Ishikawa (cell line): ENCODE results near the gene KDM4B.

Source experiments
- CEBPB ChIP-seq: IDR thresholded peaks from 2 replicates; pipeline ENCODE4 v1.6.1; 2012
- CREB1 ChIP-seq: IDR thresholded peaks from 2 replicates; pipeline ENCODE4 v1.6.1; 2012; ENCODE audit warnings: low read depth
- EGR1 ChIP-seq: IDR thresholded peaks from 2 replicates; pipeline ENCODE4 v1.6.1; 2012
- EP300 ChIP-seq: IDR thresholded peaks from 2 replicates; pipeline ENCODE4 v1.6.1; 2012; ENCODE audit warnings: borderline replicate concordance
- FOXM1 ChIP-seq: IDR thresholded peaks from 2 replicates; pipeline ENCODE4 v1.6.1; 2012; ENCODE audit warnings: low read depth, borderline replicate concordance
- NFIC ChIP-seq: IDR thresholded peaks from 2 replicates; pipeline ENCODE4 v1.6.1; 2012
- RAD21 ChIP-seq: IDR thresholded peaks from 2 replicates; pipeline ENCODE4 v1.6.1; 2012; ENCODE audit warnings: low read depth
- TAF1 ChIP-seq: IDR thresholded peaks from 2 replicates; pipeline ENCODE4 v1.6.1; 2012; ENCODE audit warnings: low read depth, mild to moderate bottlenecking
- TCF12 ChIP-seq: IDR thresholded peaks from 2 replicates; pipeline ENCODE4 v1.6.1; 2012; ENCODE audit warnings: low read depth
- TEAD4 ChIP-seq: IDR thresholded peaks from 2 replicates; pipeline ENCODE4 v1.6.1; 2012
- YY1 ChIP-seq: IDR thresholded peaks from 2 replicates; pipeline ENCODE4 v1.6.1; 2012; ENCODE audit warnings: low read depth
- ZBTB7A ChIP-seq: IDR thresholded peaks from 2 replicates; pipeline ENCODE4 v1.6.1; 2012; ENCODE audit warnings: low read depth
- TF ChIP-seq, protein P1 (sequence below): IDR thresholded peaks from 2 replicates; pipeline ENCODE4 v1.6.1; 2012
- TF ChIP-seq, protein P2 (sequence below): IDR thresholded peaks from 2 replicates; pipeline ENCODE4 v1.6.1; 2012
- TF ChIP-seq, protein P3 (sequence below): IDR thresholded peaks from 2 replicates; pipeline ENCODE4 v1.6.1; 2012; ENCODE audit warnings: low read depth, mild to moderate bottlenecking

Gene KDM4B

DNA sequence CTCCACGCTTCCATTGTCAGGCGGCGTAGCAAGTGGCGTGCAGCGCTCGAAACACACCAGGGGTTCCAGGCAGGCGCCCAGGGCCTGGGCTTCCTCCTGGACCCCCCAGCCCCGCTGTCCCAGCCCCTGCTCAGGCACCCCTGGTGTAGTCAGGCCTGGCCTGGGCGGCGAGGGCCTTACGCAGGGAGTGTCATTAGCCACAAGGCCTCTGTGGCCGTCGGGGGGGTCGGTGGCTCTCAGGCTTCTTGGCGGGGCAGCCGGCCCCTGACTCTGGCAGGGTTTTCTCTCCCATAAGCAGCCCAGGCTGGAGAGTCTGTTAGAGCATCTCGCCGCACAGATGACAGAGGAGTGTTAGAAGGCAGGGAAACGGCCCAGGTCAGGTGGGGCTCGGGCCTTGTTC, 116.7 kb downstream of the KDM4B start:
- no peak for TF ChIP-seq TAF1
- TF ChIP-seq TCF12 = no peak
- TF ChIP-seq, protein P1, sequence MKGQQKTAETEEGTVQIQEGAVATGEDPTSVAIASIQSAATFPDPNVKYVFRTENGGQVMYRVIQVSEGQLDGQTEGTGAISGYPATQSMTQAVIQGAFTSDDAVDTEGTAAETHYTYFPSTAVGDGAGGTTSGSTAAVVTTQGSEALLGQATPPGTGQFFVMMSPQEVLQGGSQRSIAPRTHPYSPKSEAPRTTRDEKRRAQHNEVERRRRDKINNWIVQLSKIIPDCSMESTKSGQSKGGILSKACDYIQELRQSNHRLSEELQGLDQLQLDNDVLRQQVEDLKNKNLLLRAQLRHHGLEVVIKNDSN = no peak
- no peak for TF ChIP-seq ZBTB7A
- TF ChIP-seq, protein P2, sequence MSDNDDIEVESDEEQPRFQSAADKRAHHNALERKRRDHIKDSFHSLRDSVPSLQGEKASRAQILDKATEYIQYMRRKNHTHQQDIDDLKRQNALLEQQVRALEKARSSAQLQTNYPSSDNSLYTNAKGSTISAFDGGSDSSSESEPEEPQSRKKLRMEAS = no peak

DNA sequence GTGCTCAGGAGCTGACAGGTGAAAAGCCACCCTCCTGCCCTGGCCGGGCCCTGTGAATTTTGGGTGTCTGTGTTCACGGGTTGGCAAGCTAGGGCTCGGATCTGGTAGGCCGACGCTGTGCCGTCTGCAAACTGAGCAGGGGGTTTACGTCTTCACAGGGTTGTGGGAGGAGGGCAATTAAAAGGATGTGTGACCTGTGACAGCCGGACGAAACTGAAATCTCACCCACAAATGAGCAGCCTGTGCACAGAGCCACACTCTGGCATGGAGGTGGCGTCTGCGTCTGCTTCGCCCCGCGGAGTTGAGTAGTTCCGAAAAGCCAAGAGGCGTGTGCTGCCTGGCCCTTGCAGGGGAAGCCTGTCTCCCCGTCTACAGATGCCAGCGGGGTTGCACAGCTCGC, 117.3 kb downstream of the KDM4B start:
- no peak for TF ChIP-seq NFIC
- TF ChIP-seq FOXM1 = no peak
- TF ChIP-seq EGR1 = no peak
- TF ChIP-seq TEAD4 = no peak
- TF ChIP-seq CEBPB = no peak

DNA sequence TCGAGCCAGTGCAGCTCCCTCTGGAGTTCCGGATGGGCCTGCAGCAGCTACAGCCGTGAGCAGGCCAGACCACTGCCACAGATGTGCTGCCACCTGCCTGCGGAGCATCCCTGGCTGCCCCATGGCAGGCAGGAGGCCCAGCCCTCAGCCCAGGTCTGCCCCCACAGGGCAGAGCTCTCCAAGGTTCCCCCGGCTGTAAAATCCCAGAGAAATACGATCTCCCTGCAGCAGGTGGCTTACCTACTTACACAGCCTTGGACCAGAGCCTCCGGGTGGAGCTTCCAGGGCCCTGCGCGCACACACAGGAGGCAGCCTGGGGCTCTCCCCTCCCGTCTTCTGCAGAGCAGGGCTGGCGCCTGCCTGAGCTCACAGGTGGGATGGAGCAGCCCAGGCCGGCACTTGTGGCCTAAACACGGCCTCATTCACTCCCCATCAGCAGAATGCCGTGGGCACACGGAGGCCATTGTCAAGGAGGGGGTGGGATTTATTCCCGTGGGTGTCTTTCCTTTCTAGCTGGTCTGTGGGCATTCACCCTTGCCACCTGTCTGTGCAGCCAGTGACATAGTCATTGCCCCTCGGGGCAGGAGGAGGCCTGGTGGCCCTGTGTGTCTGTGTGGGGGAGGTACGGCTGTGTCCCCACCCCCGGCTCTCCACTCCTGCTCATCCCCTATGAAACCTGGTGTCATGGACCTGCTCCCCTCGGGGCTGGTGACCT, 118.0 kb downstream of the KDM4B start:
- no peak for TF ChIP-seq ZBTB7A
- TF ChIP-seq, protein P3, sequence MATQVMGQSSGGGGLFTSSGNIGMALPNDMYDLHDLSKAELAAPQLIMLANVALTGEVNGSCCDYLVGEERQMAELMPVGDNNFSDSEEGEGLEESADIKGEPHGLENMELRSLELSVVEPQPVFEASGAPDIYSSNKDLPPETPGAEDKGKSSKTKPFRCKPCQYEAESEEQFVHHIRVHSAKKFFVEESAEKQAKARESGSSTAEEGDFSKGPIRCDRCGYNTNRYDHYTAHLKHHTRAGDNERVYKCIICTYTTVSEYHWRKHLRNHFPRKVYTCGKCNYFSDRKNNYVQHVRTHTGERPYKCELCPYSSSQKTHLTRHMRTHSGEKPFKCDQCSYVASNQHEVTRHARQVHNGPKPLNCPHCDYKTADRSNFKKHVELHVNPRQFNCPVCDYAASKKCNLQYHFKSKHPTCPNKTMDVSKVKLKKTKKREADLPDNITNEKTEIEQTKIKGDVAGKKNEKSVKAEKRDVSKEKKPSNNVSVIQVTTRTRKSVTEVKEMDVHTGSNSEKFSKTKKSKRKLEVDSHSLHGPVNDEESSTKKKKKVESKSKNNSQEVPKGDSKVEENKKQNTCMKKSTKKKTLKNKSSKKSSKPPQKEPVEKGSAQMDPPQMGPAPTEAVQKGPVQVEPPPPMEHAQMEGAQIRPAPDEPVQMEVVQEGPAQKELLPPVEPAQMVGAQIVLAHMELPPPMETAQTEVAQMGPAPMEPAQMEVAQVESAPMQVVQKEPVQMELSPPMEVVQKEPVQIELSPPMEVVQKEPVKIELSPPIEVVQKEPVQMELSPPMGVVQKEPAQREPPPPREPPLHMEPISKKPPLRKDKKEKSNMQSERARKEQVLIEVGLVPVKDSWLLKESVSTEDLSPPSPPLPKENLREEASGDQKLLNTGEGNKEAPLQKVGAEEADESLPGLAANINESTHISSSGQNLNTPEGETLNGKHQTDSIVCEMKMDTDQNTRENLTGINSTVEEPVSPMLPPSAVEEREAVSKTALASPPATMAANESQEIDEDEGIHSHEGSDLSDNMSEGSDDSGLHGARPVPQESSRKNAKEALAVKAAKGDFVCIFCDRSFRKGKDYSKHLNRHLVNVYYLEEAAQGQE = peak; percentile 45; the same call in 1 of the 2 replicates

DNA sequence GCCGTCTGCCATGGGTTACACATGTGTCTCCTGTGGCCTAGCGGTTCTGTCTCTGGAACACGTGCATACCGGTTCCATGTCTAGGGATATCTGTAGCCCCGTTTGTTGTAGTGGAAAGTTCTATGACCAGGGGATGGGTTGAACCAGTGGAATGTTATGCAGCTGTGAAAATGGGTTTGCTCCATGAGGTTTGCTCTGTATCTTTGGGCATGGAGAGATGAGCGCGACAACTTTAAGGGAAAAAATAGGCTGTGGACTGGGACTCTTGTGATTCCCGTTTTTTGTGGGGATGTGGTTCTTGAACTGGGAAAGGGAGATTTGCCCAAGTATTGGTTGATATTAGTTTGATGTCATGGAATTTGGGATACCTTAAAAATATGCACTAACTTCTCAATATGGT, 120.4 kb downstream of the KDM4B start:
- TF ChIP-seq YY1 (no peak), NFIC (no peak), CEBPB (no peak), EP300 (no peak), TAF1 (no peak)
- TF ChIP-seq, protein P1 = no peak
- TF ChIP-seq, protein P3 = no peak
- TF ChIP-seq, protein P2 = no peak

DNA sequence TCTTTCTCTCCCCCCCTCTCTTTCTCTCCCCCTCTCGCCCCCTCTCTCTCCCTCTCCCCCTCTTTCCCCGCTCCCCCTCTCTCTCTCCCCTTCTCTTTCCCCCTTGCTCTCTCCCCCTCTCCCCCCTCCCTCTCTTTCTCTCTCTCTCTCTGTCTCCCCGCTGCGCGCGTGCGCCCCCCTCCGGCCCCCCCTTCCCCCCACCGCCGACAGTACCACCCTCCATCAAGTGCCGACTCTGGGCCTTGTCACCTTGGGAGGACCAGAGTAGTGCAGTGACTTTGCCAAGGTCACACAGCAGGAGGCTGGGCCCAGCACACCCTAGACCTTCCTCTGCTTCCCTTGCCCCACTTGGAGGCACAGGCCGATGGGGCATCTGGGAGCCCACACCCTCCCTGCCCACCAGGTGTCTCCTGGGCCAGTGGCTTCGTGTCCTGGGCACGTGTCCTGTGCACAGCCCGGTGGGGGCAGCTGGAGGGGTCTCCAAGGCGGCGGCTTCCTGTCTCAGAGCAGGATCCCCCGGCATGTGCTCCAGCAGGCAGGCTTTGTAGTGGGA, 121.6 kb downstream of the KDM4B start:
- TF ChIP-seq ZBTB7A (no peak), TAF1 (no peak)
- TF ChIP-seq, protein P1 = no peak

DNA sequence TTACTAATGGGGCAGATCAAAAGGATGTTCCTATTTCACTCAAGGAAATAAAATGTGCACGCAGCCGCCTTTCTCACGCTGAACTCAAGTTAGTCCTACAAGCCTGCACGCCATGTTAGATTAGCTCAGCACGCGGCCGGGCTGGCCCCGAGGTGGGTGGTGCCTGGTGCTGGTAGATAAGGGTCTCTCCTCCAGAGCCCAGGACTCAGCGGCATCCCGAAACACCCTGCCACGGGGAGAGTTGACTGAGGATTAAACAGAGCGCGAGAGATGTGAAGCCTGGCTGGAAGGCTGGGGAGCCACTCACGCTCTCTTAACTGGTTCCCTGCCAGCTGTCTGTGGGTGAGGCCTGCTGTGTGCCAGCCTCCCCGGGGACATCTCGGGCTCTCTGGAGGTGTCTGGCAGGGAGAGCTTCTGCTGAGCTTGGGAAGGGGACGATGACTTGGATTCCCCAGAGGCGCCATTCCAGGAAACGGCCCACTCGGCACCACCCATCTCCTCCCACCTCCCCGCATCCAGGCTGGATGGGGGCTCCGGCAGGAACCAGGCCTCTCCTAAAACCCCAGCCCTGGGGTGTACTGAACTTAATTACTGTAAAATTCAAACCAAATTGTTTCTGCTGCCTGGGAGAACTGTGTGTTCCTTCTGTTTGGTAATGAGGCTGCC, 122.2 kb downstream of the KDM4B start:
- TF ChIP-seq, protein P1 = no peak
- TF ChIP-seq TEAD4 = no peak
- TF ChIP-seq NFIC = no peak
- no peak for TF ChIP-seq EGR1
- TF ChIP-seq RAD21 = no peak
- no peak for TF ChIP-seq TAF1
- no peak for TF ChIP-seq CREB1
- TF ChIP-seq FOXM1 = no peak
- TF ChIP-seq, protein P3 = no peak
